ENCODE data around the gene MYO1B. TPM values are rescaled to one million over a fixed set of nuclear protein-coding genes. Genes with fewer than 3 reads are reported as not detected.

MYO1B gene
- 104 and 109 TPM in 2 replicates for total RNA-seq

GRCh38 chr2:191245046-191245868 lies at the start of gene MYO1B:
Gene MYO1B (plus strand): TSS chr2:191245404. CDS start chr2:191276896, 31,492 bp downstream.

Other genes starting within 250 kb of the MYO1B start
- 105 and 164 TPM in 2 replicates for gene STAT1, start 231.2 kb upstream of the MYO1B start, total RNA-seq
- 0.99 and 1.2 TPM in 2 replicates for gene STAT4, start 94.4 kb upstream of the MYO1B start, total RNA-seq